Mesenchymal stem cell (in vitro differentiated cells and primary cell): ENCODE data around the gene DENND1B.
A peak's percentile ranks its signal among the peaks of the same experiment; 100 is the strongest.

Source experiments
- DNase-seq: peaks from one replicate; pipeline ENCODE4 v3.0.0-alpha.2; 2013
- H2AFZ ChIP-seq: one replicate; pipeline ENCODE4 v1.6.1; 2013; ENCODE audit warnings: low read depth, mild to moderate bottlenecking, control low read depth, inconsistent platforms, low read length, moderate library complexity
- H2AK5ac ChIP-seq: 2 replicates; pipeline ENCODE4 v1.6.1; 2013; ENCODE audit warnings: low read length, moderate library complexity, mild to moderate bottlenecking, inconsistent platforms; ENCODE audit not compliant: severe bottlenecking
- H2BK120ac ChIP-seq: one replicate; pipeline ENCODE4 v1.6.1; 2013; ENCODE audit warnings: low read depth, mild to moderate bottlenecking, inconsistent platforms, low read length, moderate library complexity
- H2BK12ac ChIP-seq, 2 experiments: one replicate each; pipeline ENCODE4 v1.6.1; 2013; ENCODE audit warnings: inconsistent platforms in 2 of 2, low read length in 2 of 2, mild to moderate bottlenecking in 2 of 2, moderate library complexity in 2 of 2, control low read depth in 1 of 2
- H2BK15ac ChIP-seq: one replicate; pipeline ENCODE4 v1.6.1; 2013; ENCODE audit warnings: mild to moderate bottlenecking, low read depth, inconsistent platforms; ENCODE audit not compliant: poor library complexity, severe bottlenecking
- H2BK5ac ChIP-seq: 2 replicates; pipeline ENCODE4 v1.6.1; 2013; ENCODE audit warnings: low read depth, mild to moderate bottlenecking, low read length, control low read depth, inconsistent platforms; ENCODE audit not compliant: poor library complexity, severe bottlenecking
- H3K14ac ChIP-seq, 2 experiments: one replicate each; pipeline ENCODE4 v1.6.1; 2013; ENCODE audit warnings: inconsistent platforms in 2 of 2, low read length in 2 of 2, control low read depth in 1 of 2, mild to moderate bottlenecking in 1 of 2, moderate library complexity in 1 of 2
- H3K18ac ChIP-seq, 2 experiments: one replicate each; pipeline ENCODE4 v1.6.1; 2013; ENCODE audit warnings: inconsistent platforms in 2 of 2, low read length in 2 of 2, control low read depth in 1 of 2, low read depth in 1 of 2, mild to moderate bottlenecking in 1 of 2
- H3K23ac ChIP-seq, 2 experiments: one replicate each; pipeline ENCODE4 v1.6.1; 2013; ENCODE audit warnings: inconsistent platforms in 2 of 2, low read length in 2 of 2, mild to moderate bottlenecking in 2 of 2, moderate library complexity in 2 of 2, control low read depth in 1 of 2
- H3K27ac ChIP-seq: 2 replicates; pipeline ENCODE4 v1.5.1; 2013; ENCODE audit warnings: mild to moderate bottlenecking, moderate library complexity, low read length, control low read depth, inconsistent platforms; ENCODE audit not compliant: poor library complexity, severe bottlenecking
- H3K27me3 ChIP-seq, 2 experiments: 2 replicates each; pipeline versions ENCODE4 v1.6.1 to v1.7.0; 2013; ENCODE audit warnings: low read length in 2 of 2, mild to moderate bottlenecking in 2 of 2, moderate library complexity in 2 of 2, control low read depth in 1 of 2, inconsistent platforms in 1 of 2; ENCODE audit not compliant: control insufficient read depth in 1 of 2, insufficient read depth in 1 of 2
- H3K36me3 ChIP-seq, 2 experiments: 2 replicates each; pipeline versions ENCODE4 v1.6.1 to v1.7.0; 2013; ENCODE audit warnings: low read length in 2 of 2, control low read depth in 1 of 2, inconsistent platforms in 1 of 2, low read depth in 1 of 2, mild to moderate bottlenecking in 1 of 2; ENCODE audit not compliant: insufficient read depth in 2 of 2, control insufficient read depth in 1 of 2
- H3K4ac ChIP-seq, 2 experiments: one replicate each; pipeline ENCODE4 v1.6.1; 2013; ENCODE audit warnings: inconsistent platforms in 2 of 2, low read length in 2 of 2, mild to moderate bottlenecking in 2 of 2, moderate library complexity in 2 of 2, control low read depth in 1 of 2, low read depth in 1 of 2
- H3K4me1 ChIP-seq: 2 replicates; pipeline ENCODE4 v1.6.1; 2013; ENCODE audit warnings: low read depth, low read length, control low read depth; ENCODE audit not compliant: control insufficient read depth, insufficient read depth
- H3K4me2 ChIP-seq: 2 replicates; pipeline ENCODE4 v1.6.1; 2013; ENCODE audit warnings: low read length, mild to moderate bottlenecking, inconsistent platforms; ENCODE audit not compliant: poor library complexity, severe bottlenecking
- H3K4me3 ChIP-seq, 2 experiments: 2 replicates each; pipeline versions ENCODE4 v1.5.1 to v1.7.0; 2013; ENCODE audit warnings: low read length in 2 of 2, mild to moderate bottlenecking in 2 of 2, control low read depth in 1 of 2, low read depth in 1 of 2; ENCODE audit not compliant: insufficient read depth in 1 of 2
- H3K79me1 ChIP-seq: replicated peaks from 2 replicates; pipeline ENCODE4 v1.6.1; 2013; ENCODE audit warnings: mild to moderate bottlenecking, control low read depth, low read length, inconsistent platforms; ENCODE audit not compliant: poor library complexity, severe bottlenecking
- H3K9ac ChIP-seq: 2 replicates; pipeline ENCODE4 v1.7.0; 2013; ENCODE audit warnings: mild to moderate bottlenecking, low read length, moderate library complexity
- H3K9me3 ChIP-seq: 2 replicates; pipeline ENCODE4 v1.7.0; 2013; ENCODE audit warnings: mild to moderate bottlenecking, low read length; ENCODE audit not compliant: control insufficient read depth
- H4K8ac ChIP-seq: one replicate; pipeline ENCODE4 v1.6.1; 2013; ENCODE audit warnings: inconsistent platforms, mild to moderate bottlenecking, low read length, moderate library complexity
- H4K91ac ChIP-seq: one replicate; pipeline ENCODE4 v1.6.1; 2013; ENCODE audit warnings: mild to moderate bottlenecking, low read length, inconsistent platforms
- WGBS: methylation state at CpG from one replicate; pipeline ENCODE4 v1.1.7; 2013; ENCODE audit warnings: mixed read lengths; 5-methylcytosine and 5-hydroxymethylcytosine counted together

The DENND1B gene

DNA sequence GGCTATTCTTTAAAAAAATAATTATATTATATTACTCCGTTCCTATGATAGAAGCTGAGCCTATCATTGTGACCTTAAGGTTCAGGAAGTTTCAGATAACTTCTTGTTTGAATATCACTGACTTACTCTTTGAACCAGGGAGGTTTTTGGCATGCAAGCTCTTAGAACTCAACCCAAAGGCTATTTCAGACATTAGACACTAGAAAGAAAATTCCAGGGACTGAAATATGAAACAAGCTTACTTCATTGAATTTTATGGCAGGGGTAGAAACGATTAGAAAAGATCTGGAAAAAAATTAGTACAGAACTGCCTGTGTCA, 159.6 kb downstream of the DENND1B start:
- H2AFZ ChIP-seq: no peak overlapping the region
- H4K8ac ChIP-seq: no peak overlapping the region
- H3K18ac ChIP-seq: no peak overlapping the region
- H3K4me3 ChIP-seq: no peak overlapping the region
- H2BK5ac ChIP-seq: no peak overlapping the region
- H3K9ac ChIP-seq: no peak overlapping the region
- no peaks in the 10 kb centered on the region for H3K9me3 ChIP-seq
- no peaks in the 10 kb centered on the region for H3K4me1 ChIP-seq
- H3K4ac ChIP-seq: no peak overlapping the region
- no peaks in the 10 kb centered on the region for H3K36me3 ChIP-seq
- no peak overlapping the region for H2AK5ac ChIP-seq
- no peak overlapping the region for H3K23ac ChIP-seq
- H3K27me3 ChIP-seq: no peaks in the 10 kb centered on the region
- DNase-seq: no peak
- H2BK15ac ChIP-seq: no peak overlapping the region
- H2BK120ac ChIP-seq: no peak overlapping the region
- no peak overlapping the region for H3K27ac ChIP-seq
- H2BK12ac ChIP-seq: no peak overlapping the region
- no CpG with 5 or more reads among the region's 2 CpGs for WGBS
- H3K79me1 ChIP-seq: no peaks in the 10 kb centered on the region
- no peak overlapping the region for H4K91ac ChIP-seq
- H3K14ac ChIP-seq: no peak overlapping the region
- H3K4me2 ChIP-seq: no peak overlapping the region

DNA sequence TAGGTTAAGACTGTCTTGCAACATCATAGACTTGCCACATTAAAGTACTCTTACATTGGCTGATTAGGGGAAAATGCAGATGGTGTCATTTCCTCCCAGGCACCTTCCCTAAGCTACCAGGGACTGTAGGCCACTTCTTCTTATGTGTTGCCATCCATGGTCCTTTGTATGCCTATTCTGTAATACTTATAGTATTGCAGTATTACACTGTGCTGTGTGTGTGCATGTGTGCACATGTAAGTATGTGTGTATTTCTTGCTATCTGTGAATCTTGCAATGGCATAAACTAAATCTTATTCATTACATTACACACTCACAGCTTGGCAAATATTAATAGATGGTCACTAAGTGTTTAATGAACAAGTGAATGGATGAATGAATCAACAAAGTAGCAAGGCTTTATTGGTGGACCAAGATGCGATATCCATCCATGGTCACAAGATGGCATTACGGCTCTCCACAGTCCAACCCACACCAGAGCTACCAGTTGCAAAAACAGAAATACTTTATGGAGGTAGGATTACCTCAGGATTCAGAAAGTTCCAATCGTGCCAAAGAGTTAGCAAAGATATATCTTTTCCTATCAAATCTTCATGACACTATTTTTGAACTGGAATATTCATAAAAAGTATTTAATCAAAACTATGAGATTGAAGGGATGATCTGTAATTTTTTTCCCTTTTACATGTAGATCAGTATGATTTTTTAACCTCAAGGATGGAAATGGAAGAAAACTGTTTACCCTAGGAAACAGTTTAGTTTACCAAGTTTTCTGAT, 160.2 kb downstream of the DENND1B start:
- Histone ChIP-seq H3K79me1 (no peaks in the 10 kb centered on the region), H2BK15ac (no peak overlapping the region), H3K4ac (no peak overlapping the region), H3K9me3 (no peaks in the 10 kb centered on the region), H3K36me3 (no peaks in the 10 kb centered on the region), H2BK12ac (no peak overlapping the region), H2AFZ (no peak overlapping the region), H2BK5ac (no peak overlapping the region), H3K4me2 (no peak overlapping the region), H2BK120ac (no peak overlapping the region), H3K9ac (no peak overlapping the region), H3K18ac (no peak overlapping the region), H3K23ac (no peak overlapping the region), H4K8ac (no peak overlapping the region), H4K91ac (no peak overlapping the region), H3K4me3 (no peak overlapping the region), H3K14ac (no peak overlapping the region), H3K4me1 (no peaks in the 10 kb centered on the region), H3K27ac (no peak overlapping the region), H3K27me3 (no peaks in the 10 kb centered on the region), H2AK5ac (no peak overlapping the region)
- WGBS: 68% methylated on average over 2 of the region's 3 CpGs
- peak; percentile 51 for DNase-seq

DNA sequence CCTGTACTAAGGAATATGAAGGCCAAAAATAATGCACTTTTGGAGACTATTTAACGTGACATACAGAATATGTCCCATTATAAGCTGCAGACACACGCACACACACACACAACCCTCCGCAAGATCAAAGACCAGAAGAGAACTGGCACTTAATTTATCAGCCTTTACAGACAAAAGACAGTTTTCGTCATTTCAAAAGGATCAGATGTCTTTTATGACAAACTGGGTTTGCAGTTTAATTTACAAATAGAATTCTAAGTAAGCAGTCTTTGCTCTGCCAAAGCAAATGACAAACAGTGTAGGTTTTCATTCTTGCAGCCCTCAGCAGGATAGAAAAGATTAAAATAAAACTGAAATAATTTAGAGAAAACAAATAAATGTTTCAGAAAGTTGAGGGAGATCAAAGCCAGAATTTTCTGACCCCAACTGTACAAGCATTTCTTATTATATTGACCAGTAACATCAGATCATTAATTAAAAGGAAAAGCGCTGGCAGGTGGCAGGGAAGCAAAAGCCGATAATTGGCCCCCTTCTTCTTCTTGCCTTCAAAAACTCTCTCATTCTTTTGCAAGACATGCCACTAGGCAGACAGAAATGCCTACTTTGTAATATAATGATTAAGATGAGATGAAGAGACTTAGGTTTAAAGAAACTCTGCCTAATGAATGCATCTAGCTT, 169.0 kb downstream of the DENND1B start:
- 98% methylated on average over 4 of the region's 6 CpGs for WGBS
- no peak overlapping the region for H2BK12ac ChIP-seq
- no peak for DNase-seq

DNA sequence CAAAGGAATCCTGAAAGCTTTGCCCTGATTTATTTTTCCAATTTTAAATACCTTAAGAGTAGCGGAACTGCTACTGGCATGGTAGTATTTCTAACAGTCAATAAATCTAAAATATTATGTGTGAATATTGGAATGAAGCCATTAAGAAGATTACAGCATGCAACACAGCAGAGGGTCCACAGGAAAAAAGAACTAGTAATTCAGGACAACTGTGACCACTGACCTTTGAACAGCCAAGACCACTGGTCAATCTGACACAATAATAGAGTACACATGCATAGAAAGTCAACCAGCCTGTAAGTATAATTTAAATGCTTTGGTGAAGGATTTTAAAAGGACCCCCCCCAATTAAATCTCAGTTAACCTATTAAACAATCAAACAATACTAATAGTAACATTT, 171.0 kb downstream of the DENND1B start:
- no peak overlapping the region for H3K4me3 ChIP-seq
- no peak overlapping the region for H4K91ac ChIP-seq
- WGBS: no CpG with 5 or more reads among the region's 1 CpG
- no peak overlapping the region for H3K27ac ChIP-seq
- no peaks in the 10 kb centered on the region for H3K27me3 ChIP-seq
- H3K14ac ChIP-seq: no peak overlapping the region
- no peak overlapping the region for H2AFZ ChIP-seq
- H3K36me3 ChIP-seq: peaks cover 0 to 2% of the 10 kb centered on the region in 2 experiments
- no peak overlapping the region for H2BK12ac ChIP-seq
- no peak overlapping the region for H3K18ac ChIP-seq
- DNase-seq: no peak
- no peak overlapping the region for H4K8ac ChIP-seq
- H3K79me1 ChIP-seq: no peaks in the 10 kb centered on the region
- H3K4ac ChIP-seq: no peak overlapping the region
- no peak overlapping the region for H3K9ac ChIP-seq
- H2BK15ac ChIP-seq: no peak overlapping the region
- H3K4me1 ChIP-seq: no peaks in the 10 kb centered on the region
- no peak overlapping the region for H3K4me2 ChIP-seq
- no peak overlapping the region for H2AK5ac ChIP-seq
- no peak overlapping the region for H2BK120ac ChIP-seq
- no peak overlapping the region for H3K23ac ChIP-seq
- H2BK5ac ChIP-seq: no peak overlapping the region
- H3K9me3 ChIP-seq: no peaks in the 10 kb centered on the region

More for the DNA sequence above, 169.0 kb downstream of the DENND1B start:
- no peak overlapping the region for H4K91ac ChIP-seq
- no peaks in the 10 kb centered on the region for H3K27me3 ChIP-seq
- no peak overlapping the region for H2BK15ac ChIP-seq
- no peak overlapping the region for H2BK120ac ChIP-seq
- H3K4me1 ChIP-seq: no peaks in the 10 kb centered on the region
- H2AFZ ChIP-seq: no peak overlapping the region
- no peak overlapping the region for H3K23ac ChIP-seq
- no peak overlapping the region for H3K4me3 ChIP-seq
- H3K18ac ChIP-seq: no peak overlapping the region
- H3K4me2 ChIP-seq: no peak overlapping the region
- no peak overlapping the region for H3K4ac ChIP-seq
- no peak overlapping the region for H2BK5ac ChIP-seq
- no peak overlapping the region for H3K27ac ChIP-seq
- H3K14ac ChIP-seq: no peak overlapping the region
- H3K79me1 ChIP-seq: no peaks in the 10 kb centered on the region
- H2AK5ac ChIP-seq: no peak overlapping the region
- no peak overlapping the region for H4K8ac ChIP-seq
- no peaks in the 10 kb centered on the region for H3K9me3 ChIP-seq
- H3K9ac ChIP-seq: no peak overlapping the region
- no peaks in the 10 kb centered on the region for H3K36me3 ChIP-seq
